HG02623 (cell line): ENCODE measurements around the gene ZNF334.

Experiments used
- ATAC-seq: cut with Tn5 transposase; IDR thresholded peaks from one replicate; pipeline ENCODE4 v1.9.1; 2021; ENCODE audit warnings: moderate library complexity; ENCODE audit not compliant: unreplicated experiment

ZNF334 gene

GRCh38 chr20:46546298-46546697 lies 32.9 kb upstream of the ZNF334 start:
- no peak for ATAC-seq

DNA sequence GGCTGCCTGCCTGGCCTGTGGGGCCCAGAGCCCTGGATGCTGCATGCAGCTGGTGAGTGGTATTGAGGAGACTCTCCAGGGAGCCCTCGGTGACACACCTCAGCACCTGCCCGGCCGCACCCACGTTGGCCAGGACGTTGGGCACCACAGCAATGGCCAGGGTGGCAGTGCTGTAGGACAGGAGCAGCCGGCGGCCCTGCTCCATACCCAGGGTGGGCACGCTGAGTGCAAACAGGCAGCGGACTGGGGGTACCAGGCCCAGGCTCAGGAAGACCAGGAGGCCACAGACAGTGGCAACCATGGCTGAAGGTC lies 32.4 kb upstream of the ZNF334 start:
- ATAC-seq, result no peak

DNA sequence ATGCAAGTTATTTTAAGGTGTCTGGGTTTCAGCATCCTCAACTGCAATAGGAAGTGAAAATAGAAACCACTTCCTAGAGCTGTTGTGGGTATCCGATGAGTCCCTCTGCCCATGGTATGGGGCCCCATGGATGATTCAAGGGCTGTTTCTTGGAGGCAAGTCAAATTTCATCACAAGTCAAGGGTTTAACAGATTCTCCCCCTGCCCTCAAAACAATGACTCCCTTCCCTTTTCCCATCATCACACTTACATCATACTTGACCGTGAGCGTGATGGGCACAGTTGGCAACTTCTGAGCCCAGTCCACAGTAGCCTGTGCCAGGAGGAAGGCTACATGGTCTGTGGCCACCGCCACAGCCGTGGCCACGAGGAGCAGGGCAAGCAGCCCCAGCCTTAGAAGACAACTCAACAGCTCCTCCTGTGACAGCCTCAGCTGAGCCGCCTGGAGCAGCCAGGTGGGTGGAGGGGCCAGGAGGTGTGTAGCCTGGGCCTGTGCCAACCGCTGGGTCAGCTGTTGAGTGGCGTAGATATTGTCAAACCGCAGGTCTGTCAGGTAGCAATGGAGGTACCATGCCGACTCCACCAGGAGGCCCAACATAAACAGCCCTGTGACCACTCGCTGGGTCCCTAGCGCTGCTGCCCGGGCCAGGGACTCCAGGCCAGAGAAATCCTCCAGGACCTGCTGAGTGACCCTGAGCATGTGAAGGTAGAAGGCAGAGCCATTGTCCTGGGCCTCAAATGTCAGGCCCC lies 31.9 kb upstream of the ZNF334 start:
- no peak for ATAC-seq

DNA sequence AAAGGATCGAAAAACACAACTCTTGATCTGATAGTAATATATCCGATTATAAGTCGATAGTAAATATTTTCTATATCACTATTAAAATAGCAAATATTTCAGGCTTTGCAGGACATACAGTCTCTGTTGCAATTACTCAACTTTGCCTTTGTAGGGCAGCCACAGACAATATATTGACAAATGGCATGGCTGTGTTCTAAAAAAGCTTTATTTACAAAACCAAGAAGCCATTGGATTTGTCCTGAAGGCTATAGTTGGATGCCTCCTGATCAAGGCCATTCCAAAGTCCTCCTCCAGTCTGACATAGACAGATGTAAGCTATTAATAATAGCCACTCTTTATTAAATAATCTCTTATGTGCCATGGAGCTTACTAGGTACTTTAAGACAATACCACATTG lies 31.2 kb upstream of the ZNF334 start:
- no peak for ATAC-seq

GRCh38 chr20:46543959-46544358 lies 30.6 kb upstream of the ZNF334 start:
- ATAC-seq, result no peak

GRCh38 chr20:46543033-46543432 lies 29.7 kb upstream of the ZNF334 start:
- no peak for ATAC-seq

DNA sequence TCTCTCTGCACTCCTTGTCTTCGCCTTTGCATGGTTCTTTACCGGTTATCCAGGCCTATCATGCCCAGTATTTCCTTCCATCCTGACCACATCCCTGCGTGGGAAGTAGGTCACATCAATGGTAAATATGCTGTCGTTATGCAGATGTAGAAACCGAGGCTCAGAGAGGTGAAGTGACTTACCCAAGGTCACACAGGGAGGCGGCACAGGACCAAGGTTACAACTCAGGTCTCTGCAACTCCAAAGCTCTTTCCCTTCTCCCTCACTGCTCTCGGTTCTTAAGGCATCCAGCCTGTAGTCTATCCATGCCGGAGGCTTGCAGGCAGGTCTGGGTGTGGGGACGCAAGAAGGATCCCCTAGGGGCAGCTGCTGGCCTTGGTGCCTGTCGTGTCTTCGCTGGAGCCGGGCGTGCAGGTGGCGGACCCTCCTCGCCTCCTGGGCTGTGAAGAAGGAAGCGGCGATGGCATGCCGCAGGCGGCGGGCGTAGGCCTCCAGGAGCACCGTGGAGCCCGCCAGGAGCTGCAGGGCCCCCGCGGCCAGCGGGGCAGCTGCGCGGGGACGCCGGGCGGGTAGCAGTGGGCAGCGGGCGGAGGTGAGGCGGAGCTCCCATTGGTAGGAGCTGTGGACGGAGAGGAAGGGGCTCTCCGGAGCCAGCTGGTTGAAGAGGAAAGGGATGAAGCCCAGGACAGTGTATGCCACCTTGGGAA lies 28.0 kb upstream of the ZNF334 start:
- ATAC-seq, result no peak

- ATAC-seq, result no peak
Measured at GRCh38 chr20:46539113-46539512, 25.8 kb upstream of the ZNF334 start.

- ATAC-seq, result no peak
Measured at GRCh38 chr20:46530640-46531039, 17.3 kb upstream of the ZNF334 start.

GRCh38 chr20:46523696-46524328 lies 10.5 kb upstream of the ZNF334 start:
- no peak for ATAC-seq

- no peak for ATAC-seq
Measured at GRCh38 chr20:46523108-46523507, 9.7 kb upstream of the ZNF334 start.

- no peak for ATAC-seq
Measured at GRCh38 chr20:46520976-46521579, 7.7 kb upstream of the ZNF334 start.

DNA sequence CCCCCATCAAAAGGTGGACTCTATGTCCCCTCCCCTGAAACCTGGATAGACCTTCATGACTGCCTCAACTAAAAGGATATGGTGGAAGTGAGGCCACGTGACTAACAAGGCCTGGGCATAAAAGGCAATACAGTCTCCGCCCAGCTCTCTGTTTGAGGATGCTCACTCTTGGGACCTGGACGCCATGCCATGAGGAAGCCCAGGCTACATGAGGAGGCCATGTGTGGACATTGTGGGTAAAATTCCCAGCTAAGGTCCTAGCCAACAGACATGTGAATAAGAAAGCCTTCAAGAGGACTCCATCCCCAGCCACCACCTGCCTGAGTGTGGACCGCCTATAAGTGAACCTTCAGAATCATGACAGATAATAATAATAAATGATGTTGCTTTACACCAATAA lies 7.2 kb upstream of the ZNF334 start:
- no peak for ATAC-seq

- ATAC-seq, result no peak
Measured at GRCh38 chr20:46519471-46520068, 6.2 kb upstream of the ZNF334 start.

DNA sequence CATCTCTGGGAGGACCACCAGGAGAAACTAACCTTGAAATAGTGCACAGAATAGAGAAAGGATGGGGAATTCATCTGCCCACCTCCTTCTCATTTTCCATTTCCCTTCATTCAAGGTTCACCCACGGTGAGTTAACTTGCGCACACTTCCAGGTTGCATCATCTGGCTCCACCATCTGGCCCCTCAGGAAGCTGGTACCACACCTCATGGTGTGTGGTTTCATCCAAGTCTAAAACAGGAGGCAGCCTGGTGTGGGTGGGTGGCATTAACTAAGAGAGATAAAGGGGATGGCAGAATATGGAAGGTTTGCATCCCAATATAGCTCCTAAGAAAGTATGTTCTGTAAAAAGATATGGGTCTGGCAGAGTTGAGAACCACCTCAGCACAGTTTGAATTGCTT lies 3.8 kb downstream of the ZNF334 start:
- ATAC-seq, result no peak

- no peak for ATAC-seq
Measured at GRCh38 chr20:46507760-46508407, 5.5 kb downstream of the ZNF334 start.

GRCh38 chr20:46505506-46505905 lies 7.9 kb downstream of the ZNF334 start:
- no peak for ATAC-seq

GRCh38 chr20:46501961-46502360 lies 11.4 kb downstream of the ZNF334 start:
- ATAC-seq, result no peak

DNA sequence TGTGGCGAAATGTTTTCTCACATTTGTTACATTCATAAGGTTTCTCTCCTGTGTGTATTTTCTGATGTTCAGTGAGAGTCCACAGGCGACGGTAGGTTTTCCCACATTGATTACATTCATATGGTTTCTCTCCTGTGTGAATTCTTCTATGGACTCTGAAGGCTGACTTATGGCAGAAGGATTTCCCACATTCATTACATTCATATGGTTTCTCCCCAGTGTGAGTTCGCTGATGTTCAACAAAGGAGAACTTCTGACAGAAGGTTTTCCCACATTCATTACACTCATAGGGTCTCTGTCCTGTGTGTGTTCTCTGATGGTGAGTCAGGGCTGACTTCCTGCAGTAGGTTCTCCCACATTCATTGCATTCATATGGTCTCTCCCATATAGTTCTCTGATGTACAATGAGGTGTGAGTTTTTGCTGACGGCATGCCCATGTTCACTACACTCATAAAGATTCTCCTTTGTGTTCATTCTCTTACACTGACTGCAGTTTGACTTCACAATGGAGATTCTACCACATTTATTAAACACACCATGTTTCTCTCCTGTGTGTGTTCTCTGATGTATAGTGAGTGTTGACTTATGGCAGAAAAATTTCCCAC lies 11.9 kb downstream of the ZNF334 start:
- no peak for ATAC-seq

DNA sequence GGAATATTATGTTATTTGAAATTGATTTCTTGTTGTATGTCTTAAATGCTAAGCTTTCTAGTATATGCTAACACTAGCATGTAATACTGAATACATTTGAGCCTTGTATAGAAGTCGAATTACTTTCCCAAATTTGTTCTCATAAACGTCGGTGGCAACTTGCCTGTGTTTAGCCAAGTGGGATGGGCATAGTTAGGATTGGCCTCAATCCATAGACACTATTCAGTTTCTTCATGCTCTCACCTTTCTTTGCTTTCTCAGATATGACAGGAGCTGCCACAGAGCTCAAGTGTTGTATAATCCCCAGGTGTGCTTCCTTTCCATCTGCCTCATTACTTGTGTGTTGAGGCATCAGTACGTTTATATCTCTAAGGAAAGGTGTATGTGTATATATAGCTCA lies 19.3 kb downstream of the ZNF334 start:
- ATAC-seq, result no peak

- no peak for ATAC-seq
Measured at GRCh38 chr20:46491354-46491753, 22.0 kb downstream of the ZNF334 start.
